ENCODE data around the gene CKAP2L.

DNA sequence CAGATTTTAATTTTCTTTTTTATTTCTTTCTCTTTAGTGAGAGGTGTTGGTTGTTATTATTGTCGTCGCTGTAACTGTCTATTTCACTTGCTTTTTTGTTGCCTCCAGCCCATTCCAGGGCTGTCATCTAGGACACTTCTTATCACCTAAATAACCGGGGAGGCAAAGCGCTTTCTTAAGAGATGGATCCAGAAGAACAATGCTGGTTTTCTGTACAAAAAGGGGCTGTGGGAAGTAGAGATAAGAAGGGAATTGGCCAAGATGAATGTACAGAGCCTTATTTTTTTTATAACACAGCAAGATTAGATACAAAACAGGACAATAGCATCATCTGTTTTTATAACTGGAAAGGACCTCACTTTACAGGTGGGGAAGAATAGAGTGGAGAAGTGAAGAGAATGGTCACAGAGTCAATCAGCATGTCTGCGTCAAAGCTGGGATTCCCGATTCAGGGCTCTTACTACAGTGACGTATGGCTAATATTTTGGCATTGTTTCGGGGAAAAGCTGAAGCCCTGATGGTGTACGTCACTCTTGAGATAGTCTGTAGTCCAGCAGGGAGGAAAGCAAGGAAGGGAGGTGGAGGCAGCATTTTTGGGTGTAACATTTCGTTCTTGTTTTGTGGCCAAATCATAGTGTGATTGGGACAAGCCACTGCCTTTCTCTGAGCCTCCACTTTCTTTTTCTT, 49.0 kb upstream of the CKAP2L start:
- no peak for TF ChIP-seq POLR2A (IDR thresholded peaks at IDR 0.05)
- TF ChIP-seq, protein P1, sequence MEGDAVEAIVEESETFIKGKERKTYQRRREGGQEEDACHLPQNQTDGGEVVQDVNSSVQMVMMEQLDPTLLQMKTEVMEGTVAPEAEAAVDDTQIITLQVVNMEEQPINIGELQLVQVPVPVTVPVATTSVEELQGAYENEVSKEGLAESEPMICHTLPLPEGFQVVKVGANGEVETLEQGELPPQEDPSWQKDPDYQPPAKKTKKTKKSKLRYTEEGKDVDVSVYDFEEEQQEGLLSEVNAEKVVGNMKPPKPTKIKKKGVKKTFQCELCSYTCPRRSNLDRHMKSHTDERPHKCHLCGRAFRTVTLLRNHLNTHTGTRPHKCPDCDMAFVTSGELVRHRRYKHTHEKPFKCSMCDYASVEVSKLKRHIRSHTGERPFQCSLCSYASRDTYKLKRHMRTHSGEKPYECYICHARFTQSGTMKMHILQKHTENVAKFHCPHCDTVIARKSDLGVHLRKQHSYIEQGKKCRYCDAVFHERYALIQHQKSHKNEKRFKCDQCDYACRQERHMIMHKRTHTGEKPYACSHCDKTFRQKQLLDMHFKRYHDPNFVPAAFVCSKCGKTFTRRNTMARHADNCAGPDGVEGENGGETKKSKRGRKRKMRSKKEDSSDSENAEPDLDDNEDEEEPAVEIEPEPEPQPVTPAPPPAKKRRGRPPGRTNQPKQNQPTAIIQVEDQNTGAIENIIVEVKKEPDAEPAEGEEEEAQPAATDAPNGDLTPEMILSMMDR (IDR thresholded peaks at IDR 0.05), result no peak
